Stimulated activated CD8-positive, alpha-beta memory T cell treated with anti-CD3 and anti-CD28 coated beads, Interleukin-12 subunit alpha, Interleukin-12 subunit beta, amount 100 ng/mL, for 1 hour (primary cell): ENCODE results near the gene ABCC9.

Experiments
- DNase-seq: peaks from one replicate; pipeline ENCODE4 v3.0.0-alpha.2; 2020; ENCODE audit warnings: low read depth

ABCC9 gene

GRCh38 chr12:21877293-21877982 lies 63.8 kb downstream of the ABCC9 start:
- DNase-seq: no peak

- no peak for DNase-seq
These were observed 75.4 kb downstream of the ABCC9 start for GRCh38 chr12:21865846-21866245.

- DNase-seq: no peak
These were observed 80.7 kb downstream of the ABCC9 start for GRCh38 chr12:21860534-21860933.

- no peak for DNase-seq
These were observed 81.1 kb downstream of the ABCC9 start for GRCh38 chr12:21860128-21860527.

- DNase-seq: no peak
These were observed 89.0 kb downstream of the ABCC9 start for GRCh38 chr12:21852251-21852650.

- no peak for DNase-seq
These were observed 90.1 kb downstream of the ABCC9 start for GRCh38 chr12:21851151-21851550.

GRCh38 chr12:21850419-21850818 lies 90.8 kb downstream of the ABCC9 start:
- no peak for DNase-seq

GRCh38 chr12:21849878-21850277 lies 91.3 kb downstream of the ABCC9 start:
- DNase-seq: no peak

GRCh38 chr12:21848192-21848591 lies 93.0 kb downstream of the ABCC9 start:
- DNase-seq: no peak

GRCh38 chr12:21843795-21844194 lies 97.4 kb downstream of the ABCC9 start:
- no peak for DNase-seq

GRCh38 chr12:21839776-21840175 lies 101.5 kb downstream of the ABCC9 start:
- no peak for DNase-seq

GRCh38 chr12:21837847-21838246 lies 103.4 kb downstream of the ABCC9 start:
- no peak for DNase-seq

- DNase-seq: no peak
These were observed 109.4 kb downstream of the ABCC9 start for GRCh38 chr12:21831791-21832344.

- no peak for DNase-seq
These were observed 112.4 kb downstream of the ABCC9 start for GRCh38 chr12:21828779-21829178.

- no peak for DNase-seq
These were observed 113.0 kb downstream of the ABCC9 start for GRCh38 chr12:21828136-21828775.

GRCh38 chr12:21827083-21827482 lies 114.1 kb downstream of the ABCC9 start:
- DNase-seq: no peak

GRCh38 chr12:21826618-21826910 lies 114.7 kb downstream of the ABCC9 start:
- DNase-seq: no peak

- no peak for DNase-seq
These were observed 115.2 kb downstream of the ABCC9 start for GRCh38 chr12:21825886-21826617.

- DNase-seq: no peak
These were observed 117.6 kb downstream of the ABCC9 start for GRCh38 chr12:21823581-21823980.

GRCh38 chr12:21819678-21820077 lies 121.5 kb downstream of the ABCC9 start:
- DNase-seq: no peak

GRCh38 chr12:21819236-21819635 lies 122.0 kb downstream of the ABCC9 start:
- DNase-seq: no peak

GRCh38 chr12:21818627-21819026 lies 122.6 kb downstream of the ABCC9 start:
- DNase-seq: no peak
